Epithelial cell of esophagus (primary cell): ENCODE data around the gene METTL1.

Experiments
- DNase-seq: peaks from one replicate; pipeline ENCODE4 v3.0.0; 2010; ENCODE audit warnings: low read depth
- H3K4me3 ChIP-seq: 2 replicates; pipeline ENCODE4 v1.5.1; 2011; ENCODE audit warnings: mild to moderate bottlenecking, low read length, control low read depth
- CTCF ChIP-seq: IDR thresholded peaks from 2 replicates; pipeline ENCODE4 v1.5.1; 2011; ENCODE audit warnings: low read depth, mild to moderate bottlenecking, low read length, control low read depth, inconsistent platforms; ENCODE audit not compliant: insufficient read depth; ENCODE audit errors: missing control alignments

The METTL1 gene

GRCh38 chr12:57744777-57745484 is 27.0 kb downstream of the METTL1 start, which contains the start of gene TSPAN31:
Gene TSPAN31, plus strand, starts transcription at chr12:57745039. Its CDS starts 116 bp downstream, at chr12:57745155.
- peak within 1 kb of the TSS; percentile 94 for H3K4me3 ChIP-seq
- TF ChIP-seq CTCF = no peak
- DNase-seq = peak; percentile 99

GRCh38 chr12:57744194-57744776 is 27.6 kb downstream of the METTL1 start:
- no peak for DNase-seq
- peak overlapping the region; percentile 94 for H3K4me3 ChIP-seq
- TF ChIP-seq CTCF = no peak

GRCh38 chr12:57743769-57744168 is 28.1 kb downstream of the METTL1 start:
- no peak for DNase-seq
- no peak overlapping the region for H3K4me3 ChIP-seq
- no peak for TF ChIP-seq CTCF

- peak; percentile 39 for DNase-seq
- no peak overlapping the region for H3K4me3 ChIP-seq
- TF ChIP-seq CTCF = no peak
Observed at GRCh38 chr12:57741844-57742738, 29.8 kb downstream of the METTL1 start.

GRCh38 chr12:57741413-57741789 is 30.5 kb downstream of the METTL1 start:
- TF ChIP-seq CTCF = no peak
- no peak overlapping the region for H3K4me3 ChIP-seq

GRCh38 chr12:57740656-57741412 is 31.1 kb downstream of the METTL1 start:
- TF ChIP-seq CTCF = no peak
- H3K4me3 ChIP-seq = no peak overlapping the region

More at GRCh38 chr12:57741413-57741789, 30.5 kb downstream of the METTL1 start:
- DNase-seq = no peak

More at GRCh38 chr12:57740656-57741412, 31.1 kb downstream of the METTL1 start:
- no peak for DNase-seq
